HG03066 (cell line): ENCODE measurements around the gene MRM2.

ENCODE experiments used
- ATAC-seq: cut with Tn5 transposase; IDR thresholded peaks from one replicate; pipeline ENCODE4 v1.9.1; 2021; ENCODE audit warnings: low read depth; ENCODE audit not compliant: unreplicated experiment

Gene MRM2

DNA sequence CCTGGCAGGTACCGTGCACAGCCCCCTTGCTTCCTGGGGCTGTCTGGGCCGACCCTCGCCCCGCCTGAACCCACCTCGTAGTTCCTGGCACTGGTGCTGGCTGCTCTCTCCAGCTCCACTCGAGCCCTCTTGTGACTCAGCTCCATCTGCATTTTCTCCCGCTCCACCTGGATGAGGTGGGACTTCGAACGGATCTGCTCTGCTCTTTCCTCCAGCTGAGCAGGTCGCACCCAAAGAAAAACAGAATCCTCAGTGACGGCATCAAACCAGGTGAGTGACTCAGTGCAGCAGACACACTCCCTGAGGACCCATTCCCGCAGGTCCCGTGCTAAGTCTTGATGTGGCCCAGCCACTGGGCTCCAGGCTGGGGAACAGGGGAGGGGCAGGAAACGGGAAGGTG, 16.7 kb downstream of the MRM2 start:
- ATAC-seq, result no peak

DNA sequence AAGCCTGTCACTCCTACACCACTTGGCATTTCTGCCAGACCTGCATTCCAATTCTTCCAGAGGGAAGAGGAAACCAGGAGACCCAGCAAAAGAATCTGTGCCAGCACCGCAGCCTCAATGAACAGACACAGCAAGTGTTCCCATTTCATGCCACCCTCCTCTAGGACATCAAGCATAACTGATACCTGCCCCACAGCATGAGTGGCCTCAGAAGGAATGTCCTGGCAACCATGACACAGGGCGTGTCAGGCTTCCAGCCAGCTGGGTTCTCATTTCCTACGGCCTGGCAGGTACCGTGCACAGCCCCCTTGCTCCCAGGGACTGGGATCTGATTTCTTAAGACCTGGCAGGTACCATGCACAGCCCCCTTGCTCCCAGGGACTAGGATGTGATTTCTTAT, 17.1 kb downstream of the MRM2 start:
- ATAC-seq, result no peak

DNA sequence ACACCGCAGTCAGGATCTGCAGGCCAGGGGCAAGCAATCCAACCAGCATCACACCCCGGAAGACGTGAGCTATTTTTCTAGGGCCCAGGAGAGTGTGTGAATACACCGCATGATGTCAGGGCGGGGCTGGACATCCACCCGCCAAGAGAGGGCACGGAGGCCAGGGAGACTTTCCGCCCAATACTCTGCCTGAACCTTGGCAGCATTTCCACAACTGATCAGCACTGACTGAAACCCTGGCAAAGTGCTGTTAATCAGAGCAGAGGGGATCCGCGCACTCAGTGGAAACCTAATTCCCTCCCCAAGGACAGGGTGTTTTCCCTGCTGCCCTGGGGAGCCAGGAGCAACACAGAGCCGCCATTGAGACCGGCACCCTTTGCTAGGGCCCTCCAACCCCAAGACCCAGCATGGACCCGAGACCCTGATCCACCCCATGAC, 17.5 kb downstream of the MRM2 start:
- ATAC-seq, result no peak

DNA sequence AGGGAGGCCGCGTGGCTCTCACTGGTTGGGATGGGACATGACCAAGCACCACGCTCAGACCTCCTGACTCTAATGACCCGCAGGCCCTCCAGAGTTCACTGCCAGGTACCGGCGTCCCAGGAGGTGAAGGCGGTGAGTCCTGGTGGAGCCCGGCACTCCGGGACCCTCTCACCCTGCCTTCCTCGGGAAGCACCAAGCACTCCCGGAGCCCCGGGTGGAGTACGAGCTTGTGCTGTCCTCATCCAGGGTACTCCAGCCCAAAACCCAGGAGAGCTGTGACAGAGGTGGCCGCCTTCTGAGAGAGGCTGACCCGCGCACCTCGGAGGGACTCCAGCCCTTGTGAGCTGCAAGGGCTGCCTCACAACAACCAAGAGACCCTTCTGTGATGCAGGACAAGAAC, 18.7 kb downstream of the MRM2 start:
- no peak for ATAC-seq

DNA sequence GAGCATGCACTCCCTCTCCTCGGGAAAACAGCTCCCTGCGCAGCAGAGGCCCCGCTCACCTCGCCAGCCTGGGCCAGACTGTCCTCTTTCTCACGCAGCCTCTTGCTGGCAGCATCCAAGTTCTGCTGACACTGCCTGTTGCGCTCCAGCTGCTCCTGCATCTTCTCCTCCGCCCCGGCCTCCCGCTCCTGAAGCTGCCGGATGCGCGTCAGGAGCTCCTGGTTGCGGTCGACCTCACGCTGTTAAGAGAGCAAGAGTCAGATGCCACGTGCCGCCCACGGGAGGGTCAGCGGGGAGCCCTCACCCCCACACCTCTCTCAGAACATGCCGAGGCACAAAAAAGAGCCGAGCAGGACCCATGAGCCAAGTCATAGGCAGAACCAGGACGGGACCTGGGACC, 19.5 kb downstream of the MRM2 start:
- no peak for ATAC-seq

DNA sequence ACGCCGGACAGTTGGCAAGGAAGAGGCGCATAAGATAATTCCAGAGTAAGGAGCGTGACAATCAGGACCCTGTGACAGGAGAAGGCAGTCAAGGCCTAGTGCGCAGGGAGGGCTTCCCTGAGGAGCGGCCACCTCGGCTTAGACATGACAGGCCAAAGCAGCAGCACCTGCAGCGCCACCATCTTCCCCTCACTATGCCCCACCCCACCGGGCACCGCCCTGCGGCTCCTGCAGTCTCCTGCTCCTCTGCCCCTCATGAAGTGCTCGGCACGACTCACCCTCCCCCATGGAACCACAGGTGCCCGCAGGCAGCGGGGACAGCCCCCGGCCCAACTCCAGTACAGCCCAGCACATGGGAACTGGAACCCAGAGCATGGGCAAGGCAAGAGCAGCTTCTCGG, 21.1 kb downstream of the MRM2 start:
- ATAC-seq, result no peak

DNA sequence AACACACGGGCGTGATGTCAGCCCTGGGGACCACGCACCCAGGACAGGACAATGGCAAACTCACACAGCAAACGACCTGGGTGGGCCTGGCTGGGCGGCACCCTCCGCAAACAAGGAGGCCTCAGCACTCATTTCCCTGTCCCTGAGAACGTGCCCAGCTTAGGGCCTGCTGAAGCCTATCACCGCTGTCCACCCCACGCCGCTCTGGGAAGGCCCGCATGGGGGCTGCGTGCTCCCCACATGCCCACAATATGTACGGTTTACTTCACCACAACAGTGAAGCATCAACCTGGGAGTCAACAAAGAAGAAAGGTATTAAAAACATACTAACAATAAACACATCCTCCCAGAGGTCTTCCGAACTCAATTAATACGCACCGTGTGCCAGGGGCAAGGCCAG, 21.5 kb downstream of the MRM2 start:
- no peak for ATAC-seq

DNA sequence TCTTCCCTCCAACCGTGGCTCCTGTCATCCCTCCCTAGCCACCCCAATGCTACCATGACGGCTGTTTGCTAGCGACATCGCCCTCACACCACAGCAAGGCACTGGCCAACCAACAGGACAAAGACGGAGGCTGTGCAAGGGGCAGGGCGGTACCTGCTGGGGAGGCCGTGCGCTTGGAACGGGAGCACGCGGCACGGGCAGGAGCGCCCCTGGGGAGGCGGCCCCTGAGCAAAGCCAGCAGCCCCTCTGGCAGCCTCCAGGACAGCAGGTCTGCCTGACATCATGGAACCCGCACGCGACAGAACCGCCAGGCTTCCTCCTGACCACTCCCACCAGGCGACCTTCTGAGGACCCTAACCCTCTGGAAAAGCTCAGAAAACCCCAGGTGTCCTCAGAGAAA, 22.0 kb downstream of the MRM2 start:
- ATAC-seq, result no peak

DNA sequence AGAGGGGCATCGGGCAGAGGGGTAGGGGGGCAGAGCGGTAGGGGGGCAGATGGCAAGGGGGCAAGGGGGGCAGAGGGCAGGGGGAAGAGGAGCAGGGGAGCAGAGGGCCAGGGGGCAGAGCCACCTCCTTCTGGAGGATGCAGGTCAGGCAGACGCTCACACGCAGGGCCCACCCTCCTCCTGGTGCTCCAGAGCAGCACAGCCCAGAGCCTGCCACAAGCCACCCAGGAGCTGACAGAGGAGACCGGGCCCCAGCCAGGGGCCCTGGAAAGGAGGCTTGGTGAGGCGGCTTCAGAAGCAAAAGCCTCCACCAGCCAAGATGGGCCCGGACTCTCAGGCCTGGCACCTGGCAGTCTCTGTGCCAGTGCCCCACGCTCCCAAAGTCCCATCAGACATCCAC, 22.4 kb downstream of the MRM2 start:
- no peak for ATAC-seq

DNA sequence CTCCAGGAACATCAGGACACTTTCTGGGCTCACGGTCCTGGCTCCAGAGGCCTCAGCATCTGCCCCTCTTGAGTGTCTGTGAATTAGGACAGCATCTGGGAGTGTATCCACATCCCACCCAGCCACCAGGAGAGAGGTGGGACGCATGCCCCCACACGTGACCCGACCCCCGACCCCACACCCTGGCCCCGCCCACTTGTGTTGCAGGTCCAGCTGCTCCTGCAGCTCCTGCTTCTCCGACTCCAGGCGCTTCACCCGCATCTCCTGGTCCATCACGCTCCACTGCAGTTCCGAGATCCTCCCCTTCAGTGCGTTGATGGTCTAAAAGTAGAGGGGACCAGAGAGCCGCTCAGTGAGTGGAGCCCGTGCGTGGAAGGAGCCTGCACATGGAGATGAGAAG, 22.9 kb downstream of the MRM2 start:
- ATAC-seq, result no peak

DNA sequence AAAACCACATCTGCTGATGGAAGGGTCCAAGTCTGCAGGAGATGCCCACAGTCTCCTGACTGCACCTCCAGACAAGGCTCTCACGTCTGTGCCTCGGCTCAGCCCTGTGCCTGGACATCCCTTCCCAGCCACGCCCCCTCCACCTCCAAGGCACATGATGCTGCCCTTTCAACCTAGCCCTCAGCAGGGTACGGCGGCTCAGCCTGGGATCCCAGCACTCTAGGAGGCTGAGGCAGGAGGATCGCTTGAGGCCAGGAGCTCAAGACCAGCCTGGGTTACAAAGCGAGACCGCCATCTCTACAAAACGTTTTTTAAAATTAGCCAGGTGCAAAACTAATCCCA, 23.6 kb downstream of the MRM2 start:
- no peak for ATAC-seq

DNA sequence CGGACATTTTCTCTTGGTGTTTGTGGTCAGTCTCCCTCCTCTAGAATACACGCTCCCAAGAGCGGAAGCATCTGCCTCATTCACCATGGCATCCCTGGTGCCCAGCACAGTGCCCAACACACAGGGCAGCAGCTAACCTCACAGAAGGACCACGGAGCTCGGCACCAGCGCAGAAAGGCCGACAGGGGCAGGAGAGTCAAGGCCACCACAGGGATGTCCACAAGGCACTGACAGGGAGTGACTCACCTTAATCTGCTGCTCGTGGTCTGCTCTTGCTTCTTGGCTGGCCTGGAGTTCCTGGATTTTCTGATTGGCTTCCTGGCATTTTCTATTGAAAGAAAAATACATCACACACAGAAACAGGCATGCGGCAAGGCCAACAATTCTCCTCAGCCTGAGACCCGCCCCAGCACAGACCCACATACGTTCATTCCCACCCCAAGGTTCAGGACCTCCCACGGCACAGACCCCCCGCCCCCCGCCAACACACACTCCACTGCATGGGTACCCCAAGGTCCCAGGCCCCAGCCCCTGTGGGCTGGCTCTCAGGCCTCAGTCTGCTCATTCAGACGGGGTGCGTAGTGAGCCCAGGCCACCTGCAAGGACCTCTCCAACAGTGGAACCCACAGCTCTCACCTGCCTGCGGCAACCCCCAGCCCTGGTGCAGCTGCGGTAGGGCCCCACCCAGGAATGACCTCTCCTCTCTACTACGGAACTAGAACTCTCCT, 24.1 kb downstream of the MRM2 start:
- no peak for ATAC-seq

DNA sequence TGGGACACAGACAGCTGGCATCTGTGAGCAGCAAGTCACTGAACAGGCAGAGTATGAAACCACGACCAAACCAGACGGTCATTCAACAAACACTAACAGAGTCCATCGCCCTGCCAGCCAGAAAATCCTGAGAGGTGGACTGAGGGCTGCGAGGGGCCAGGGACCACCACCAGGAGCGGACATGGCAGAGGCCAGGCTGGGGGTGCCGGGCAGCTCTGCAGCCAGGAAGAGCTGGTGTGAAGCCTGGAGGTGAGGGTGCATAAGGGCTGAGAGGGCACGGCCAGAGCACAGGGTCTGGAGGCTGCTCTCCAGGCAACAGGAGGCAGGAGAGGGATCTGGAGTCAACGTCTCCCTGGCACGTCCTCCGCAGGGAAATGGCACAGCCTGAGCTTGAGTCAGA, 24.8 kb downstream of the MRM2 start:
- ATAC-seq, result no peak

DNA sequence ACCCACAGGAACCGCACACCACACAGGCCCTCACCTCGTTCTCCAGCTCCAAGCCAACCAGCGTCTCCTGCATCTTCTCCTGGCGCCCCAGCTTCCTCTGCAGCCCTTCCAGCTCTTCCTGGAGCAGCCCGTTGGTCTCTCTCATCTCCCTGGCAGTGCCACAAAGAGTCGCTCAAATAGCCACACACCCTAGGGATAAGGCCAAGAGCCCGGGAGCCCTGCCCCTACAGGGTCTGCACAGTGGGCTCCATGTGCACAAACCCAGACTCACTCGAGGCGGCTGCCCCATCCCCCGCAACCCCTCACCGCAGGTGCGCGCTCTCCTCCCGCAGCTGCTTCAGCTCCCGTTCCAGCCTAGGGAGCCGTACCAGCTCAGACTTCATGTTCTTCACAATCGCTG, 26.2 kb downstream of the MRM2 start:
- ATAC-seq, result no peak

DNA sequence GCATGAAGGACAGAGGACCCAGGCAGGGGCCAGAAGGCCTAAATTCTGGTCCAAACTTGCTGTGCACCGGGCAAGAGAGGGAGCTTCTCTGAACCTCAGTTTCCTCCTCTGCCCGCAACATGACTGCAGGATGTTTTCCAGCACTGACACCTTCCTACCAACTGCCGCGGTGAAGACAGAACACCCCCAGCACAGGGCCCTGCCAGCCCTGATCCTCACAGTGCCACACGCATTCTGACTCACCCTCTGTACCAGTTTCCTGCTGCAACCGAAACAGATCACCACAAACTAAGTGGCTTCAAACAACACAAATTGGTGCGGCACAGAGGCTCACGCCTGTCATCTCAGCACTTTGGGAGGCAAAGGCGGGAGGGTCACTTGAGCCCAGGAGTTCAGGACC, 27.4 kb downstream of the MRM2 start:
- no peak for ATAC-seq

DNA sequence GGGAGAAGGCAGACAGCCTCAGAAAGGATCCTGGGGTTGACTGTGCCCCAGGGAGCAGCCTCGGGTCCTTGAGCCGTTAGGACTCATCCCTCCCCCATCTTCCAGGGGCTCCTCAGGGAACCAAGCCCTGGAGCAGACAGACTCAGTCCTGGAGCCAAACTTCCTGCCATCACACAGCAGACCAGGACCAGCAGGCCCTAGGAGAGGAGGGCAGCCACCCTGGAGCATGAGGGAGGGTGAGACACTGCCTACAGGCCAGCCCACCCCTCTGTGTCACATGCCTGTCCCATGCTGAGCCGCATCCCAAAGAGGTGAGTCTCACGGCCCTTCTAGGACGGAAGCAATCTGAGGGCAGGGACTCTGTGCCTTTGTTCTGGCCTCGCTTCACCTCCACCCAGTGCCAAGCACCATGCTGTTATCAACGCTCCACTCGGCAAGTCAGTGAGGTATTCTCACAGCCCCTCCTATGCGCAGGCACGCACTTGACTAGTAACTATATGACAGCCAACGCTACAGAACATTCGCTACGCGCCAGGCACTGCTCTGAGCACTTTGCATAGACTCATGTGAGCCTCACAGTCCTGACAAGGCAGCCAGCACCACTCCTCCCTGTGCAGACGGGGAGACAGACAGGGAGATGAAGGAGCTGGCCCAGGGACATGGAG, 28.3 kb downstream of the MRM2 start:
- ATAC-seq, result no peak

DNA sequence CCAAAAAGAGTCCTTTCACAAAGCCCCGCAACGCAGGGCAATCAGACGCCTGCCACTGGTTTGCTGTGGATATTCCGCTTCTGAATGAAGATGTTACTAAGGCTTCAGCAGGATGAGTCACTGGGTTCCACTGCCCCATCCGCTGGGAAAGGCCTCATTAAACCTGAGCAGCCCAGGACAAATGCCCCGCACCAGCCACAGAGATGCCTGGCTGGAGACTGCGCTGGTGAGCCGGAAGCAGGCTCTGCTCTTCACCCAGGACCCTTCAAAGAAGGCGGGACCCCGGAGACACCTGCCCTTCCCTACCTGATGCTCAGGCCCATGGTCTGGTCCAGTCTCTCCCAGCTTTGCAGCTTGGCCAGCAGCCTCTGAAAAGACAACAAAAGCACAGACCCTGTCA, 29.1 kb downstream of the MRM2 start:
- no peak for ATAC-seq

DNA sequence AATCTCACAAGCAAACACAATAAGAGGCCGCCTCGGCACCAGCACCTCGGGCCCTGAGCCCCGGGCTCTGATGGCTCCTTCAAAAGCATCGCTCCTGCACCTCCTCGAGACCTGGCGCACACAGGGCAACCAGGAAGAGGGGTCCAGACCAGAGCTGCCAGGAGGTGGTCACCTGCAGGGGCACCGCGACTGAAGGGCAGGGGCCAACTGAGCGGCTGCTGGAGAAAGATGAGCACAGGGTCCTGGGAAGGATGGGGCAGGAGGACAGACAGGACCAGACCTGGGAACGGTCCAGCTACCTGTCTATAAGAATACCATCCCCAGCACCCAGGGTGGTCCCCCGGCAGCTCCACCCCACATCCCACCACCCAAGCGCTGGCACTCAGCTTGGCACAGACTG, 30.1 kb downstream of the MRM2 start:
- ATAC-seq, result no peak

DNA sequence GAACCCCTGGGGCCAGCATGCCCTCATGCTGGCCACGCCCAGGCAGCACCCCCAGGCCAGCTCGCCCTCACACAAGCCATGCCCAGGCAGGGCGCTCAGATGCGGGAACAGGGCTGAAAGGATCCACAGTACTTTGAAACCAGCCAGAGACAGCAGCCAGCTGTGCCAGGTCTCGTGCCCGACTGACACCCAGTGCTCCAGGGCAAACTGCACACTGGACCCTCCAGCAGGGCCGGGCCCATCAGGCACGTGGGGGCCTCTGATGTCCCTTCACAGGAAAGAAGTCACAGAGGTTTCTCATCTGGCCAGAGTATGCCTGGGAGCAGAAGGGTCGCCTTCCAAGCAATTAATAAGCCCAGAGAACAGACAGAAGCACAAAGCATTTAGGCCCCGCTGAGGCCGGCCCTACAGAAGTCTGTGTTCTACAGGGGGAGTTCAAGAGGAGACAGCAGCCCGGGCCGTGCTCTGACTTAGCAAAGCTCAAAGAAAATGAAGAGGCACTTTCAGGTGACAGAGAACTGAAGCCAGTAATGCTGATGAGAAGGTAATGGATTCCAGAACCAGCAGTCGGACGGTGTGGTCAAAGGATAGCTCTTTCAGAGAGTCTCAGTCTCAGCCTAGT, 30.6 kb downstream of the MRM2 start:
- ATAC-seq, result no peak

DNA sequence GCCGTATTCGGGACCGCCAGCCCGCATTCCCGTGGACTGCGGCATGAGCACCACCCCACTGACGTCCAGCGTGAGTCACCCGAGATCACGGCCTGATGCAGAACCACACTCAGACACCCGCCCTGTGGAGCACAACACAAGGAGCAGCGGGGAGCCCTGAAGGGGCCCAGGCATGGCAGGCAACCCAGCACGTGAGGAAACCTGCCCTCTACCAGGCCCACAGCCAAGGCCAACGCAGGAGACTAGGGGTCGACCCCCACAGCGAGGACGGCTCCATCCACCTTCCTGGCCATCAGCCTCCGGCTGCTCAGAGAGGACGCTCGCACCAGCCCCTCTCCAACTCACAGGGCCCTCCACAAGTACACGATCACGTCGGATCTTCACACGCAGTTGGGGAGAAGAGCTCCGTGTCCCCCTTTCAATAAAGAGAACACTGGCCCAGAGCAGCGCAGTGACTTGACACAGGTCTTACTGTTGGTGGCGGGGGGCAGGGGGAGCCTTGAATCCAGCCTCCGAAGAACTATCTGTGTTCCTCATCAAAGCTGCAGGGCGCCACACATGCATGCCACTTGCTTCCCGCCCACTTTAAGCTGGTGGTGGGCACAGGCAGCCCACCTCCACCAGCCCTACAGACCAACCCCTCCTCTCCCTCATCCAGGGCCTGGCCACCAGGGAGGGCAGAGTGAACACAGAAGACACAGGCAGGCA, 31.3 kb downstream of the MRM2 start:
- no peak for ATAC-seq

DNA sequence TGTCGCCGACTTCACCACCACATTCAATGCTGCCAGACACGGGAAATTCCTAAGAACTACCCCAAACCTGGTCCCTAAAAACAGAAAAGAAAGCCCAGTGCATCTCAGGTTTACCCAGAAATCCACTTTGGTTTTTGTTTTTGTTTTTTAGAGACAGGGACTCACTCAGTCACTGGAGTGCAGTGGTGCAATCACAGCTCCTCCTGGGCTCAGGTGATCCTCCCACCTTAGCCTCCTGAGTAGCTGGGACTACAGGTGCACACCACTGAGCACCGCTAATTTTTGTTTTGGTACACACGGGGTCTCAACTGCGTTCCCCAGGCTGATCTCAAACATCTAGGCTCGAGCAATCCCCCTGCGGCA, 32.1 kb downstream of the MRM2 start:
- ATAC-seq, result no peak
